ENCODE results near the gene NUMA1.

Gene NUMA1

GRCh38 chr11:72030472-72031045 is 49.8 kb downstream of the NUMA1 start:
- H3K9ac ChIP-seq, result no peak overlapping the region
- H3K79me2 ChIP-seq, result peaks cover 22% of the 10 kb centered on the region
- H3K27me3 ChIP-seq (ENCODE audit: control insufficient read depth, insufficient read depth, low read length), result no peaks in the 10 kb centered on the region
- no peaks in the 10 kb centered on the region for H3K9me3 ChIP-seq (ENCODE audit: control insufficient read depth, low read length)
- no peak overlapping the region for H3K4me3 ChIP-seq (ENCODE audit: low read depth, low read length)
- H3K27ac ChIP-seq, result no peak overlapping the region
- no peak overlapping the region for H3K4me2 ChIP-seq (ENCODE audit: low read length)
- H3K4me1 ChIP-seq, result peaks cover 4% of the 10 kb centered on the region
- TF ChIP-seq CTCF (IDR thresholded peaks at IDR 0.05), result no peak
- H2AFZ ChIP-seq, result no peak overlapping the region
- no peaks in the 10 kb centered on the region for H3K36me3 ChIP-seq (ENCODE audit: control insufficient read depth, insufficient read depth, low read length)

DNA sequence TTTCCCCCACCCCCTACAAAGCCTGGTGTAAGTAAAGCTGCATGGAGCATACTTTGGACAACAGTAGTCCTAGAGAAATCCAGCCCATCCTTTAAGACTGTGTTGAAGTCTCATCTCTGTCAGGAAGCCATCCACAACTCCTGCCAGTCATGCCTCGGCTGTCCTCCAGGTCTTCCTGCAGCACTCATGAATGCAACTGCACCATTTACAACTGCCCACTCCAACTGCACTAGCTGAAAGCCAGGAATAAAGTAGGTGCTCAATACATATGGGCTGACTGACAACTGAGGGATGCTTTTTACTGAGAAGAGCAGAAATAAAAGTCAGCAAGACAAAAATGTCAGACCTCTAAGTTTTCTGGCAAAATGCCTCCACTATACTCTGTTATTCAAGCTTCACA is 54.3 kb downstream of the NUMA1 start:
- Histone ChIP-seq H3K4me1 (peaks cover 21% of the 10 kb centered on the region), H3K4me2 (ENCODE audit: low read length) (no peak overlapping the region), H3K9ac (no peak overlapping the region), H3K79me2 (peaks cover 15% of the 10 kb centered on the region), H3K27ac (no peak overlapping the region), H3K9me3 (ENCODE audit: control insufficient read depth, low read length) (no peaks in the 10 kb centered on the region), H3K4me3 (ENCODE audit: low read depth, low read length) (no peak overlapping the region), H2AFZ (no peak overlapping the region), H3K36me3 (ENCODE audit: control insufficient read depth, insufficient read depth, low read length) (no peaks in the 10 kb centered on the region), H3K27me3 (ENCODE audit: control insufficient read depth, insufficient read depth, low read length) (no peaks in the 10 kb centered on the region)
- no peak for TF ChIP-seq CTCF (IDR thresholded peaks at IDR 0.05)

- Histone ChIP-seq H3K27ac (peak overlapping the region; percentile 32), H3K9me3 (ENCODE audit: control insufficient read depth, low read length) (no peaks in the 10 kb centered on the region), H3K4me3 (ENCODE audit: low read depth, low read length) (no peak overlapping the region), H3K79me2 (peaks cover 11% of the 10 kb centered on the region), H3K9ac (no peak overlapping the region), H3K4me1 (peaks cover 21% of the 10 kb centered on the region), H3K27me3 (ENCODE audit: control insufficient read depth, insufficient read depth, low read length) (no peaks in the 10 kb centered on the region), H3K4me2 (ENCODE audit: low read length) (no peak overlapping the region), H2AFZ (no peak overlapping the region), H3K36me3 (ENCODE audit: control insufficient read depth, insufficient read depth, low read length) (no peaks in the 10 kb centered on the region)
- TF ChIP-seq CTCF (IDR thresholded peaks at IDR 0.05), result no peak
Measured at GRCh38 chr11:72024069-72024754, 56.1 kb downstream of the NUMA1 start.

- Histone ChIP-seq H3K9me3 (ENCODE audit: control insufficient read depth, low read length) (no peaks in the 10 kb centered on the region), H3K36me3 (ENCODE audit: control insufficient read depth, insufficient read depth, low read length) (no peaks in the 10 kb centered on the region), H2AFZ (no peak overlapping the region), H3K79me2 (peaks cover 9% of the 10 kb centered on the region), H3K4me1 (peaks cover 21% of the 10 kb centered on the region), H3K4me2 (ENCODE audit: low read length) (no peak overlapping the region), H3K9ac (no peak overlapping the region), H3K4me3 (ENCODE audit: low read depth, low read length) (no peak overlapping the region), H3K27ac (no peak overlapping the region), H3K27me3 (ENCODE audit: control insufficient read depth, insufficient read depth, low read length) (no peaks in the 10 kb centered on the region)
- TF ChIP-seq CTCF (IDR thresholded peaks at IDR 0.05), result no peak
Measured at GRCh38 chr11:72023335-72023734, 57.0 kb downstream of the NUMA1 start.

DNA sequence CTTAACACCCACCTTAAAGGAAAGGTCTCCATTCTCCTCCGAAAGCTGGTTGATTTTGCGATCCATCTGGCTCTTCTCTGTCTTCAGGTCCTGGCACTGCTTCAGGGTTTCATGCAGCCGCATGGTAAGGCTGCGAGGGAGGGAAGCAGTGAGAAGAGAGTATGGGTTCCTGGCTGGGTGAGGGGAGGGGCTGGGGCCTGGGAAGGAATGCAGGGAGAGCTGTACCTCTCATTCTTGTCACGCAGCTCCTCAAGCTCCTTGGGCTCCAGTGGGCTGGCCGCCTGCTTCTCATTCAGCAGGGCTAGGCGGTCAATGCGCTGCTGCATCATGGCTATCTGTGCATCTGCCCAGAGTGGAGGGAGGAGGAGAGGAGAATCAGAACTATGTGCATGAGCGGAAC is 62.2 kb downstream of the NUMA1 start:
- no peaks in the 10 kb centered on the region for H3K27me3 ChIP-seq (ENCODE audit: control insufficient read depth, insufficient read depth, low read length)
- H3K79me2 ChIP-seq, result peaks cover 6% of the 10 kb centered on the region
- no peak overlapping the region for H2AFZ ChIP-seq
- H3K4me2 ChIP-seq (ENCODE audit: low read length), result no peak overlapping the region
- no peaks in the 10 kb centered on the region for H3K9me3 ChIP-seq (ENCODE audit: control insufficient read depth, low read length)
- no peak overlapping the region for H3K4me3 ChIP-seq (ENCODE audit: low read depth, low read length)
- no peak overlapping the region for H3K9ac ChIP-seq
- H3K27ac ChIP-seq, result no peak overlapping the region
- peaks cover 32% of the 10 kb centered on the region for H3K4me1 ChIP-seq
- H3K36me3 ChIP-seq (ENCODE audit: control insufficient read depth, insufficient read depth, low read length), result no peaks in the 10 kb centered on the region
- no peak for TF ChIP-seq CTCF (IDR thresholded peaks at IDR 0.05)

All from parathyroid adenoma (tissue), 2 donors.